SH-SY5Y (cell line): ENCODE results near the gene CPLX1.

Experiments used
- GATA2 ChIP-seq: IDR thresholded peaks from 2 replicates; pipeline ENCODE4 v1.6.1; 2011; ENCODE audit warnings: mild to moderate bottlenecking, low read depth, low read length
- GATA3 ChIP-seq: IDR thresholded peaks from 2 replicates; pipeline ENCODE4 v1.6.1; 2011; ENCODE audit warnings: low read depth, mild to moderate bottlenecking, low read length, moderate library complexity

DNA sequence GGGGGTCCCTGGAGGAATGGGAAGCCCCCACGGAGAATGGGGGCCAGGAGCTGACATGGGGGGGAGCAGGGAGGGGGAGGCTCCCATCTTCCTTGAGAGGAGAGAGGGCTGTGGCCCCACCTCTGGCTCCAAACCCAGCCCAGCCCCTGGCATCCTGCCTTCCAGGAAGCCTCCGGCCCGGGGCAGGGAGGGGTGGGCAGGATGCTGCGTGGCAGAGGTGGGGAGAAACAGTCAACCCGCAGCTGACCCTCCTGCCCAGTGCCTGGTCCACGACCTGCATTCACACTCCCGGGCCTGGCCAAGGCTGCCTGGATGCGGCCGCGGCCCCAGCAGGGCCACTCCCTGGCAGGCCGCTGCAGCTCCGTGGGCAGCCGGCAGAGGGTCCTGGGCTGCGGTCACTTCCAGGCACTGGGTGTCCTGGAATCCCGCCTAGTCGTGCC lies 39.0 kb downstream of the CPLX1 start:
- no peak for TF ChIP-seq GATA2
- TF ChIP-seq GATA3 = no peak
